HEK293T (cell line): ENCODE results near the gene ETV3L.

Experiments
- ARNT ChIP-seq: fragments of 450-650 bp; IDR thresholded peaks from 2 replicates; pipeline ENCODE4 v1.6.1; 2017; ENCODE audit warnings: mild to moderate bottlenecking
- BHLHE40 ChIP-seq: fragments of 450-650 bp; IDR thresholded peaks from 2 replicates; pipeline ENCODE4 v1.6.1; 2016; ENCODE audit warnings: mild to moderate bottlenecking, moderate library complexity, borderline replicate concordance
- ELF4 ChIP-seq: fragments of 450-650 bp; IDR thresholded peaks from 2 replicates; pipeline ENCODE4 v1.6.1; 2017; ENCODE audit warnings: antibody characterized with exemption
- FOXA1 ChIP-seq: fragments of 450-650 bp; IDR thresholded peaks from 2 replicates; pipeline ENCODE4 v1.6.1; 2016; ENCODE audit warnings: mild to moderate bottlenecking
- FOXM1 ChIP-seq: fragments of 450-650 bp; IDR thresholded peaks from 2 replicates; pipeline ENCODE4 v1.6.1; 2017; ENCODE audit warnings: mild to moderate bottlenecking, borderline replicate concordance
- LEF1 ChIP-seq: fragments of 450-650 bp; IDR thresholded peaks from 2 replicates; pipeline ENCODE4 v1.6.1; 2017; ENCODE audit warnings: mild to moderate bottlenecking, borderline replicate concordance
- SUZ12 ChIP-seq: fragments of 450-650 bp; IDR thresholded peaks from 2 replicates; pipeline ENCODE4 v1.6.1; 2016; ENCODE audit warnings: mild to moderate bottlenecking
- ZNF384 ChIP-seq: fragments of 450-650 bp; IDR thresholded peaks from 2 replicates; pipeline ENCODE4 v1.6.1; 2016

- TF ChIP-seq LEF1 (no peak), FOXA1 (no peak), ZNF384 (no peak), BHLHE40 (no peak), ELF4 (no peak), ARNT (no peak), FOXM1 (no peak), SUZ12 (no peak)
These were observed 5.8 kb upstream of the ETV3L start for GRCh38 chr1:157105298-157105987.
